ENCODE measurements around the gene CXCL12.

The CXCL12 gene

DNA sequence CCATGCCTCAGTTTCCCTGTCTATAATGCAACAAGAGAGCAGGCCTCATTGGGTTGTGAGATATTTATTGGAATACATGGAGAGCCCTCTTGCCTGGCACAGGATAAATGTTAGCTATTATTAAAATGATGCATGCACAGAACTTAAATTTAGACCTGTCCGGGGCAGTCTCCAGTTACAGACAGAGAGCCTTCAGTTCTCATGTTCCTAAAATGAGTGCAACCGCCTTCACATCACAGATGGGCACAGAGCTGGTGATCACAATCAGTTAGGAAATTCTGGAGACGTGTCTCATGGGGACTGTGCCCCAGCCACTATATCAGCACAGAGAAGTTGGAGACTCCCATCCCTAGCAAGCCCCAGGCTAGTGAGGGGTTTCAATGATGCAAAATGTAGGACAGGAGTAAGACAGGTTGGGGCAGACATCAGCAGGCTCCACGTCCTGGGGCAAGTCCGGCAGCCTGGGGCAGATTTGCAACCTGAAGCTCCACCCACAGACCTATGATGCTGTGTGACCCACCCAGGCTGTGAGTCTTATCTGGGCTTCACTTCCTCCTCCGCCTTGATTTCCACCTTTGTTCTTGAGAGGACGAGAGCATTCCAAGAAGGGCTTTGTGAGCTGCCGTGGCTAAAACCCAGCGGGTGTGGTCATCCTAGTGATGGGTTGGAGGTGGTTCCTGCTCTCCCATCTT is 49.4 kb downstream of the CXCL12 start:
- no peak overlapping the region for H3K4me3 ChIP-seq (ENCODE audit: low read length)
- TF ChIP-seq, protein P1, sequence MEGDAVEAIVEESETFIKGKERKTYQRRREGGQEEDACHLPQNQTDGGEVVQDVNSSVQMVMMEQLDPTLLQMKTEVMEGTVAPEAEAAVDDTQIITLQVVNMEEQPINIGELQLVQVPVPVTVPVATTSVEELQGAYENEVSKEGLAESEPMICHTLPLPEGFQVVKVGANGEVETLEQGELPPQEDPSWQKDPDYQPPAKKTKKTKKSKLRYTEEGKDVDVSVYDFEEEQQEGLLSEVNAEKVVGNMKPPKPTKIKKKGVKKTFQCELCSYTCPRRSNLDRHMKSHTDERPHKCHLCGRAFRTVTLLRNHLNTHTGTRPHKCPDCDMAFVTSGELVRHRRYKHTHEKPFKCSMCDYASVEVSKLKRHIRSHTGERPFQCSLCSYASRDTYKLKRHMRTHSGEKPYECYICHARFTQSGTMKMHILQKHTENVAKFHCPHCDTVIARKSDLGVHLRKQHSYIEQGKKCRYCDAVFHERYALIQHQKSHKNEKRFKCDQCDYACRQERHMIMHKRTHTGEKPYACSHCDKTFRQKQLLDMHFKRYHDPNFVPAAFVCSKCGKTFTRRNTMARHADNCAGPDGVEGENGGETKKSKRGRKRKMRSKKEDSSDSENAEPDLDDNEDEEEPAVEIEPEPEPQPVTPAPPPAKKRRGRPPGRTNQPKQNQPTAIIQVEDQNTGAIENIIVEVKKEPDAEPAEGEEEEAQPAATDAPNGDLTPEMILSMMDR (conservative IDR thresholded peaks at IDR 0.05; ENCODE audit: low read depth, low read length): no peak
- DNase-seq (ENCODE audit: low read depth): no peak

DNA sequence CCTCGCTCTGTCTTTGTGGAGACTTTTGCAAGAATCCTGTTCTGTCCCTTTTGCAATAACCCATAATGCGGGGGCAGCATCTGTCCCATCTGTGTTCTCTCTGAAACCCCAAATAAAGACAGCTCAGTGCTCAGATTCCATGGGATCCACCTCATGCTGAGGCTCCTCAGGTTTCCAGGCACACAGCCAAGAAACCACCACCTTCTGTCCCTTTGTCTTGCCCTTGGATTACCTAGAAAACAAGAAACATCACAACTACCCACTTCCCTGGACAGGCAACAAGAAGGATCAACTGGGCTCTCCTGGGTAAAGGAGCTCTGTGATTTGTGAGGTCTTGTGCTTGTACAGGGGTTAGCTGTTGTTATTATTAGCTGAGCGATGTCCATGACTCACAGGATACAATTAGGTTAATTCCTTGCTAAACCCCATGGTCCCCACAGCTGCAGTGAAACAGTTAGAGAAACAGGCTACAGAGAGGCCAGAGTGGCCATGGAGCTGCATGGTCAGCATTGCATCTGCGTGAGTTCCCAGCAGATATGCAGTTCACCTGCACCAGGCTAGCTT is 50.2 kb downstream of the CXCL12 start:
- TF ChIP-seq, protein P1 (conservative IDR thresholded peaks at IDR 0.05; ENCODE audit: low read depth, low read length): no peak
- peak; percentile 84 for DNase-seq (ENCODE audit: low read depth)

GRCh38 chr10:44334091-44334490 is 50.8 kb downstream of the CXCL12 start:
- no peak for DNase-seq (ENCODE audit: low read depth)
- TF ChIP-seq, protein P1 (conservative IDR thresholded peaks at IDR 0.05; ENCODE audit: low read depth, low read length): no peak
- H3K4me3 ChIP-seq (ENCODE audit: low read length): no peak overlapping the region

More for the DNA sequence above, 50.2 kb downstream of the CXCL12 start:
- H3K4me3 ChIP-seq (ENCODE audit: low read length): no peak overlapping the region

GRCh38 chr10:44333511-44333910 is 51.4 kb downstream of the CXCL12 start:
- DNase-seq (ENCODE audit: low read depth): no peak
- TF ChIP-seq, protein P1 (conservative IDR thresholded peaks at IDR 0.05; ENCODE audit: low read depth, low read length): no peak
- H3K4me3 ChIP-seq (ENCODE audit: low read length): no peak overlapping the region

- no peak overlapping the region for H3K4me3 ChIP-seq (ENCODE audit: low read length)
- DNase-seq (ENCODE audit: low read depth): no peak
- TF ChIP-seq, protein P1 (conservative IDR thresholded peaks at IDR 0.05; ENCODE audit: low read depth, low read length): no peak
These were observed 52.4 kb downstream of the CXCL12 start for GRCh38 chr10:44332465-44332864.

GRCh38 chr10:44330431-44330830 is 54.5 kb downstream of the CXCL12 start:
- TF ChIP-seq, protein P1 (conservative IDR thresholded peaks at IDR 0.05; ENCODE audit: low read depth, low read length): no peak
- no peak for DNase-seq (ENCODE audit: low read depth)
- no peak overlapping the region for H3K4me3 ChIP-seq (ENCODE audit: low read length)

GRCh38 chr10:44327461-44327860 is 57.4 kb downstream of the CXCL12 start:
- no peak for DNase-seq (ENCODE audit: low read depth)
- H3K4me3 ChIP-seq (ENCODE audit: low read length): no peak overlapping the region
- TF ChIP-seq, protein P1 (conservative IDR thresholded peaks at IDR 0.05; ENCODE audit: low read depth, low read length): no peak

All from retinal pigment epithelial cell (primary cell).